RWPE2 (cell line): ENCODE measurements around the gene CEACAM16.

ENCODE experiments used
- ATAC-seq: fragments of 200-7000 bp; cut with Tn5 transposase; 3 replicates; pipeline ENCODE4 v1.9.1; 2021; ENCODE audit warnings: low read depth
- DNase-seq: peaks from one replicate; pipeline ENCODE4 v3.0.0-alpha.2; 2020; ENCODE audit warnings: low spot score
- H3K27ac ChIP-seq: fragments of 450-650 bp; 2 replicates; pipeline ENCODE4 v1.5.1; 2017; ENCODE audit warnings: mild to moderate bottlenecking; ENCODE audit not compliant: poor library complexity, severe bottlenecking
- H3K27me3 ChIP-seq: fragments of 250-450 bp; sonication (Bioruptor Pico); 2 replicates; pipeline ENCODE4 v1.5.1; 2021; ENCODE audit warnings: mild to moderate bottlenecking, moderate library complexity; ENCODE audit not compliant: insufficient read depth, poor library complexity, severe bottlenecking
- H3K36me3 ChIP-seq: fragments of 250-450 bp; sonication (Bioruptor Pico); 2 replicates; pipeline ENCODE4 v1.5.1; 2020; ENCODE audit warnings: low read depth, mild to moderate bottlenecking, moderate library complexity
- H3K4me1 ChIP-seq: fragments of 250-450 bp; sonication (Bioruptor Pico); 2 replicates; pipeline ENCODE4 v1.5.1; 2021; ENCODE audit warnings: mild to moderate bottlenecking, moderate library complexity; ENCODE audit not compliant: insufficient read depth, poor library complexity, severe bottlenecking
- H3K4me3 ChIP-seq: fragments of 250-450 bp; sonication (Bioruptor Pico); 2 replicates; pipeline ENCODE4 v1.5.1; 2021; ENCODE audit warnings: mild to moderate bottlenecking, moderate library complexity; ENCODE audit not compliant: severe bottlenecking
- H3K9me3 ChIP-seq: fragments of 250-450 bp; sonication (Bioruptor Pico); 2 replicates; pipeline ENCODE4 v1.5.1; 2021; ENCODE audit warnings: mild to moderate bottlenecking, moderate library complexity; ENCODE audit not compliant: severe bottlenecking
- CTCF ChIP-seq: fragments of 450-650 bp; IDR thresholded peaks from one replicate; pipeline ENCODE4 v1.5.1; 2017; ENCODE audit warnings: mild to moderate bottlenecking, moderate library complexity; ENCODE audit not compliant: poor library complexity, severe bottlenecking

Gene CEACAM16

GRCh38 chr19:44738603-44739558 lies 39.9 kb downstream of the CEACAM16 start:
- no peaks in the 10 kb centered on the region for H3K36me3 ChIP-seq
- ATAC-seq (no peak), DNase-seq (no peak)
- H3K4me3 ChIP-seq: no peak overlapping the region
- TF ChIP-seq CTCF: no peak
- no peaks in the 10 kb centered on the region for H3K9me3 ChIP-seq
- H3K27ac ChIP-seq: no peak overlapping the region
- H3K27me3 ChIP-seq: no peaks in the 10 kb centered on the region
- H3K4me1 ChIP-seq: peaks cover 23% of the 10 kb centered on the region

DNA sequence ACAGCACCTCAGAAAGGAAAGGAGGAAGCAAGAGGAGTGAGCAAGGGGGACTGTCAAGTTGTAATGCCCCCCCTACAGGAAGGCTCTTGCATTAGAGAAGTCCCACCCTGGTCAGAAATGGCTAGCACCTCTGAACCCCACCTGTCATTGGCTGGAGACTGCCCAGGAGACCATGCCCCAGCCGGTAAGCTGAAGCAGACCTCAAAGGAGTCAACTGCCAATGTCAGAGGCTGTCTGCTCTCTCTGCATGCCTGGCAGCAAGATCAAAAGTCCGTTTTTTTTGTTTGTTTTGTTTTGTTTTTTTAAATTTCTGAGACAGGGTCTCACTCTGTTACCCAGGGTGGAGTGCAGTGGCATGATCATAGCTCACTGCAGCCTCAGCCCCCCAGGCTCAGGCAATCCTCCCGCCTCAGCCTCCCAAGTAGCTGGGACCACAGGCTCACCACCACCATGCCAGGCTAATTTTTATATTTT lies 41.4 kb downstream of the CEACAM16 start:
- DNase-seq: no peak
- H3K9me3 ChIP-seq: no peaks in the 10 kb centered on the region
- H3K27me3 ChIP-seq: no peaks in the 10 kb centered on the region
- H3K36me3 ChIP-seq: no peaks in the 10 kb centered on the region
- no peak for ATAC-seq
- peak overlapping the region; percentile 96 for H3K27ac ChIP-seq
- H3K4me1 ChIP-seq: peaks cover 19% of the 10 kb centered on the region
- H3K4me3 ChIP-seq: no peak overlapping the region
- no peak for TF ChIP-seq CTCF

DNA sequence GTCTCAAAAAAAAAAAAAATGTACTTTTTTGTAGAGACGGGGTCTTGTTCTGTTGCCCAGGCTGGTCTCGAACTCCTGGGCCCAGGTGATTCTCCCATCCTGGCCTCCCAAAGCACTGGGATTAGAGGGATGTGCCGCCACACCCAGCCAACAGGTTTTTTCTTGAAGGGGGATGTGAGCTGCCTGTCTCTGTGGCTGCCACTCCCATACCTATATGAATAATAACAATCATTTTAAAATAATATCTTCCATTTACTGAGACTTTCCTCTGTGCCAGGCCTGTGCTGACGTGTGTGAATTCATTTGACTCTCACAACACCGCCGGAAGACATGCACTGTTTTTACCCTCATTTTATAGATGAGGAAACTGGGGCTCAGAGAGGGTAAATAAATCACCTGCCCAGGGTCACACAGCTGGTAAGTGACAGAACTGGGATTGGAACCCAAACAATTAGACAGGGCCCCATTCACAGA lies 42.3 kb downstream of the CEACAM16 start:
- Histone ChIP-seq H3K27ac (peak overlapping the region; percentile 96), H3K4me3 (no peak overlapping the region), H3K27me3 (no peaks in the 10 kb centered on the region), H3K4me1 (peaks cover 18% of the 10 kb centered on the region), H3K9me3 (no peaks in the 10 kb centered on the region), H3K36me3 (no peaks in the 10 kb centered on the region)
- DNase-seq (peak; percentile 87), ATAC-seq (peak; percentile 69)
- TF ChIP-seq CTCF: no peak

DNA sequence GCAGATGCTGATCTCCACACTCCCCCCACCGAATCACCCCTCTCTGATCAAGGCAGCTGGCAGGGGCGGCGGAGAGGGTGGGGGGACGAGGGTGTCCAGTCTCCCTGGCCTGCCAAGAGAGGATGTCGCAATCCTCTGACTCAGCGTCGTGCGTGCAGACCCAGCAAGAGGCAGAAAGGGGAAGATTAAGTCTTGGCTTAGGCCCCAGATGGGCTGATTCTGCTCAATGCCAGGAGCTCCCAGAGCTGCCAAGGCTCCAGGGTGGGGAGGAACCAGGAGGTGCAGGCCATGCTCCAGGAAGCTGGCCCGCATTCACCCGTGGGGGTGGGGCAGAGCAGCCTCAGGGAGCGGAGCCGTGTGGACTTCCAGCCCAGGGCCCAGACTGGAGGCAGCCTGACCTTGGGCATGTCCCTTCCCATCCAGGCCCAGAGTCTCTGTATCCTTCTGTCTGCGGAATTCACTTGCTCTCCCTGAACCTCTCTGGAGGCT lies 42.9 kb downstream of the CEACAM16 start:
- Histone ChIP-seq H3K36me3 (no peaks in the 10 kb centered on the region), H3K9me3 (no peaks in the 10 kb centered on the region), H3K4me1 (peaks cover 18% of the 10 kb centered on the region), H3K4me3 (no peak overlapping the region), H3K27ac (peak overlapping the region; percentile 96), H3K27me3 (no peaks in the 10 kb centered on the region)
- ATAC-seq (peak; percentile 81), DNase-seq (peak; percentile 99)
- TF ChIP-seq CTCF: no peak
